HG03060 (cell line): ENCODE measurements around the gene SMIM17.

Source experiments
- ATAC-seq: cut with Tn5 transposase; IDR thresholded peaks from one replicate; pipeline ENCODE4 v1.9.1; 2021; ENCODE audit warnings: low read depth, moderate number of reproducible peaks; ENCODE audit not compliant: unreplicated experiment

SMIM17 gene

DNA sequence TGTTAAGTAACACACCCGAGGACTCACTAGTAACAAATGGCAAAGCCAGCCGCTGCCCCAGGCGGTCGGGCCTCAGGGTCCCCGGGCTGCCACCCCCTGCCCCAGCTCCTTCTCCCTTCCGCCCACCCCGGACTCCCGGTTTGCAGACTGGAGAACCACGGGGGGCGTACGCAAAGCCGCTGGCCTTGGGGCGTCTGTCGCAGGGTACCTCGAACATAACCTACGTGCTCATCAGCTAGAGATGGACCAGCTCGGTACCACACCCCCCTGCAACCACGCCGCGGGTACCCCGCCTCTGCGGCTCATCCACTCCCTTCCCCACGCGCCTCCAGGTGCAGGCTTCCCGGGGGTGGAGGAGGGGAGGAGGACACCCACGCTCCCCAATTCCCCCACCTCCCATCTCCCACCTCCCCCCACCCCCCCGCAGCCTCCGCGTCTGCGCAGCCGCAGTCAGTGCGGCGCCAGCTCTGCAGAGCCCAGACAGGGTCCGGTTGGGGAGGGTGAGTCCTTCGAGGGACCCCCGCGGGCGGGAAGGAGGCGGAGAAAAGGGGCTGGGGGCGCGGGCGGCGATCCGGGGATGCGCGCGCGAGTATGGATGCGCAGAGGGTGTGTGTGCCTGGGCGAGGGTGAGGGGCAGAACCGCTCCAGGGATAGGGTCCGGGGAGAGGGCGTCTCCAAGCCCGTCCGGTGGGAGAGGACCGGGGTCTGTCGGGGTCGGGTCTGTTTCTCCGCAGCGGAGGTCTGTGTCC is at the start of gene SMIM17:
TSS of gene SMIM17 (plus strand) at position 449 of the 749 bp plus-strand sequence. CDS start 2,509 bp downstream, outside the sequence.
- ATAC-seq: no peak

DNA sequence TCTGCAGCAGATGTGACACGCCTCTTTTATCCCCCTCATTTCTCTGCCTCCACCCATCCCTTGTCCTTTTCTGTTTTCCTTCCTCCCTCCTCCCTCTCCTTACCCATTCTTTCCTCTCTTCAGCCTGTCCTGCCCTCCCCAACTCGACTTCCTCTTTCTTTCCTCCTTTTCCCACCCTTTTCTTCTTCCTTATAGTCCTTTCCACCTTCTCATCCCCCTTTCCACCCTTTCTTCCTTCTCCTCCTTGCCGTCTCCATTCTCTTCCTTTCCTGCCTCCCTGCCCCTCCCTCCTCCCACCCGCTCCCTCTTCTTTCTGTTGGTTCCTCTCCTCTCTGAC is 48.5 kb upstream of the SMIM17 start:
- no peak for ATAC-seq

DNA sequence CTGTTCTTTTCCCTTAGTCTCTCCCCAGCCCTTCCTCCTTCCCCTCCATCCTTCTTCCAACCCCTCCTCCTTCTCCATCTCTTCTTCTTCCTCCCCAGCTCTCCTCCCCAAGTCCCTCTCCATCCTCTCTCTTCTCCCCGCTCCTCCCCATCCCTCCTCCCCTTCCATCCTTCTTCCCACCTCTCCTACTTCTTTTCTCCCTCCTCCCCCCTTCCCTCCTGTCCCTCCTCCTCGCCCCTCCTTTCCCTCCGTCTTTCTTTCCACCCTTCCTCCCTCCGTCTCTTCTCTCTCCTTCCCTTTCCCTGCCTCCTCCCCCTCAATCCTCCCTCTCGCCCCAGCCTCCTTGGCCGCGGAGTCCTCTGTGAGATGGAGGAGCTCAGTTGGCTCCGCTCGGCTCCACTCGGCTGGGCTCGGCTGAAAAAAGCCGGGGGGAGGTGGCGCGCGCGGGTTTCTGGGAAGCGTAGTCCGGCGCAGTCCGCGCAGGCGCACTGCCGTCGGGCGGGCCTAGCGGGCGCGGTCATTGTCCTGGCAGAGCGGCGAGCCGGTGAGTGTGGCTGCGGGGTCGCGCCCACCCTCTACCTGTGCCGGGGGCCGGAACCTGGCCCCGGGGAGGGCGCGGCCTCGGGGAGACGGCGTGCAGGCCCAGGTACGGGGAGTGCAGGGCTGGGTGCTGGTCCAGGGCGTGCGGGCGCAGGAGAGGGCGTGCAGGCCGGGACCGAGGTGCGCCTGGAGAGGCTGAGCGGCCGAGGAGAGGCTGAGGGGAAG is 48.0 kb upstream of the SMIM17 start, which contains the start of gene ZNF71:
TSS of gene ZNF71 (plus strand) at position 520 of the 765 bp plus-strand sequence. CDS start 6,257 bp downstream, outside the sequence.
- ATAC-seq: no peak

DNA sequence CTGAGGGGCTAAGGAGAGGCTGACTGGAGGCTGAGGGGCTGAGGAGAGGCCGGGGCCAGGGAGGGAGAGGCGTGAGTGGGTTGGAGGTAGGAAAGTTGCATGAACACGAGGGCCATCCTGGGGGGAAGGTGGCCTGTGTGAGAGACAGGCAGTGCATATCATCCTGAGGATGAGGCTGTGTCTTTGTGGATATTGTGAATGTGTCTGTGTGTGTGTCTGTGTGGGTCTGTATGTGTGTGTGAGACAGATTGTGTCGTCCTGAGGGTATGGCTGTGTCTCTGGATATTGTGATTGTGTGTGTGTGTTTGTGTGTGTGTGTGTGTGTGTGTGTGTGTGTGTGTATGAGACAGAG is 47.4 kb upstream of the SMIM17 start:
- no peak for ATAC-seq

DNA sequence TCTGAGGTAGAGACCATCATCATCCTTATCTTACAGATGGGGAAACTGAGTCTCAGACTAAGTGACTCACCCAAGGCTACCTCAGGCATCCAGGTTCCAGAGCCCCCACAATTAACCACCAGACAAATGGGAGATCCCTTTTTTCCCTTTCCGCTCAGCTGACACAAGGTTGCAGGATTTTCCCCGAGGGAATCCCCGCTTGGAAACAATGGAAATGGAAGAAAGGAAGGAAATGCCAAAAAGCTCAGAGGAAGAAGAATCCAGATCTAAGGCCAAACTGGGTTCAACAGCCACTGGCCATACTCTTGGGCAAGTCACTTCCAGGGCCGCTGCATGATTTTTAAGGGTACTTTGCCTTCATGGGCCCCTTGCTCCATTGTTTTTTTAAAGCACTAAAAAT is 46.3 kb upstream of the SMIM17 start:
- no peak for ATAC-seq

DNA sequence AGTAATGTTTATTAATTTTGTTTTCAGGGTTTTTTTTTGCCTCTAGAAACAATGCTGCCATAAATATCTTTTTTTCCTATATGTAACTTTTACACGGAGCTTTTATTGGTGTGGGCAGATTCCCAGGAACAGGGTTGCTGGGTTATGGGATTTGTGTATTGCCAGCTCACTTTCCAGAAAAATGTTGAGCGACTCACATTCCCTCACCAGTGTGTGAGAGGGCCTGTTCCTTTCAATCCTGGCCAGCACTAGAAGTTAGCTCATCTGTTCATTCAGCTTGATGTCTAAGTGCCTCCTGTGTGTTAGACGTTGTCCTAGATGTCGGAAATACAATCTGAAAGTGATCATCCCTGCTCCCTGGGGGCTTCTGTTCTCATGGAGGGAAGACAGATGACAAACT is 45.3 kb upstream of the SMIM17 start:
- no peak for ATAC-seq

DNA sequence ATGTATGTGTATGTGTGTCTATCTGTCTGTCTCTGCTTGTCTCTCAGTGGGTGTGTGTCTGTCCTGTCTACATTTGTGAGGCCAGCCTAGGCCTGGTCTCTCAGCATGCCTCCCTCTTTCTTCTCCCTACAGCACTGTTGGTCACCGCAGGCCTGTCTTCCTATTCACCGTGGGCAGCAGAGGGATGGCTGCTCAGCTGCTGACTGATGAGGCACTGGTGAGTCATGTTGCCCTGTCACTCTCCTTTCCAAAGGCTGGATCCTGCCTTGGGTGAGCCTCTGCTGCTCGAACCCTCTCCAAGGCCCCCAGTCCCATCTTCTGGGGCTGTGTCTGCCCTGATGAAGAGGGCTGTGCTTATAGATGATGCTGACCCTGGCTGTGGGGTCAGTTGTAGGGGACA is 41.6 kb upstream of the SMIM17 start:
- no peak for ATAC-seq

DNA sequence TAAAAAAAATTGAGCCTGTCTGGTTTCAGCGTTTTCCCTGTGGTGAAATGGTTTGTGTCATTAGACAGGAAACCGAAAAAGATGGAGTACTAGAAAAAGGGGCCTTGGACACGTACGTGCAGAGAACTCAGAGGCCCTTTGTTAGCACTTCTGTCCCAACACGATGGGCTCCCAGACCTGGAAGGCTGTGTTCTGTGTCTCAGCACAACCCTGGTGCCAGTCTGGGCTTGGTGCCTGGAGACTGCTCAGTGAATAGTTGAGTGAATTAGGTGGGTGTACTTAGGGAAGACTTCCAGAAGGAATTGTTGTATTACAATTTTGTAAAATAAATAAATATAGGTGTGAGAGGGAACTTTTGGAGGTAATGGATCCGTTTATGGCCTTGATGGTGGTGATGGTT is 39.1 kb upstream of the SMIM17 start:
- no peak for ATAC-seq

DNA sequence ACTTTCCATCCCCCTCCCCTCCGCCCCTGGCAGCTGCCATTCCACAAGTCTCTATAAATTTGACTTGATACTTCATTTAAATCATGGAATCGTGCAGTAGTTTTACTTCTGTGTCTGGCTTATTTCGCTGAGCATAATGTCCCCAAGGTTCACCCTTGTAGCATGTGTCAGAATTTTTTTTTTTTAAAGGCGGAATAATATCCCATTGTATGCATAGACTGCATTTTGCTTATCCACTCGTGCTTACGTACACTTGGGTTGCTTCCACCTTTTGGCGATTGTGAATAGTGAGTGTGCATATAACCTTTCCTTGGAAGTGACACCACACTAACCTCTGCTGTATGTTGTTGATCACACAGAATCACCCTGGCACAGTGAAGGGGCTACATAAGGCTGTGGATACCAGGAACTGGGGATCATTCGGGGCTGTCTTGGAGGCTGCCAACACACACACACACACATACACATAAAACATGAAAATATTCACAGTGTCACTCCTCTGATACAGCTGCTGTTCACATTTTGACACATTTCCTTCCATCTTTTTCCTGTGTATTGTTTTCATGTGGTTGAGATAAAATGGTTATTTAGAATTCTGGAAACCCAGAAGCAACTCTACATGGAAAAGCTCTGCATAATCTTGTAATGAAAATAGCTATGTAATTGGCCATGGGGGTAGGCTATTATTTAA is 34.5 kb upstream of the SMIM17 start:
- ATAC-seq: no peak

DNA sequence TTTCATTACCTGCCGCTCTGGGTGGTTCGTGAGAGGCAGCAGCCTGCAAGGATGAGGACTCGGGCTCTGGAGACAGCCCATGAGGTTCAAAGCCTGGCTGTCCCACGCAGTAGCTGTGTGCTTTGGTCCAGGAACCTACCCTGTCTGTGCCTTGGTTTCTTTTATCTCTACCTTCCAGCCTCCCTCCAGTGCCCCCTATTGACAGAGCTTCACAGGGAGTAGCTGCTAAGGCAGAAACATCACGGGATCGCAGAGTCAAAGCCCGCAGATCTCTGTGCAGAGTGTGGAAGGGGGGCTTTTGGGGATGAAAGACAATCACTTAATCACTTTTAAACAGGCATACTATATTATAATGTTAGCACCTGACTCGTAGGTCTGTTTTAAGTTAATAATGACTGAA is 31.7 kb upstream of the SMIM17 start:
- ATAC-seq: no peak

DNA sequence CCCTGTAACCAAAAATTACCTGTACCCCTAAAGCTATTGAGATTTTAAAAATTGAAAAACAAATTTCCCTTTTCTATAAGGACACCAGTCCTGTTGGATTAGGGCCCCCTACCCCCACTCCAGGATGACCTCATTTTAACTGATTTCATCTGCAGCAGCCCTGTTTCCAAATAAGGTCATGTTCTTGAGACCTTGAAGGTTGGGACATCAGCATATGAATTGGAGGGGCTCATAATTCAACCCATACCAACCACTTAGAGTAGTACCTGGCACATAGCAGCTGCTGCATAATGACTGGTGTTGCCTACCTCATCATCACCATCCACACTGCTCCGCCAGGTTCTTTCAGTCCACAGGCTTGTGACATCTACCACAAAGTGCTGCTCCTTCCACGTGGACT is 30.2 kb upstream of the SMIM17 start:
- ATAC-seq: no peak

DNA sequence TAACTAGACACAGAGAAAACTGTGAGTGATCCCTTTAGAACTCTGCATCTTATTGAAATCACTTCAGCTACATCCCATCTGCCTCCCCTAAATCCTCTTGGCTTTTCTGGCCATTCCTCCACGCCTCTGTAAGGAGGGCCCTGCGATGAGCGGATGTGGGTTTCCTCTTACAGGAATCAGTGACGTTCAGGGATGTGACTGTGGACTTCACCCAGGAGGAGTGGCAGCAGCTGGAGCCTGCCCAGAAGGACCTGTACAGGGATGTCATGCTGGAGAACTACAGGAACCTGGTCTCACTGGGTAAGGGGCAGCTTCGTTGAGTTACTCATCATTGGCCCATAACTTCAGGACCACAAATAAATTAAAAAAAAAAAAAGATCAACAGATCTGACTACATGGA is 29.3 kb upstream of the SMIM17 start:
- ATAC-seq: no peak

DNA sequence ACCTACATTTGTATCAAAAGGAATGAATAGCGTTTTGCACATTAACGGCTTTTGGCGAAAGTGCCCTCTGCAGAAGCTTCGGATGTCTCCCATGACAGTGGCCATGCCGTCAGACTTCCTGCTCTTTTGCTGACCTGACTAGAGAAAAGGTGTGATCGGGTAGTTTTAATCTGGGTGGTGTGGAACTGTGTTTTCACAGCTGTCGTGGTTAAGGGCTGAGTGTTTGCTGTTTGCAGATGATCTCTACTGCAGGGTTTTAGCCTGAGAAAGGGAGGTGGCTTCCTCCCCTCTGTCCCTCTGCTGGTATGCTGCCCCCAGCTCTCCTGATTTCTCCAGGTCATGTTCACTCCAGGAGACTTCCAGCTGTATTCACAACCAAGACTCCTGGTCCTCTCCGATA is 25.4 kb upstream of the SMIM17 start:
- ATAC-seq: no peak

DNA sequence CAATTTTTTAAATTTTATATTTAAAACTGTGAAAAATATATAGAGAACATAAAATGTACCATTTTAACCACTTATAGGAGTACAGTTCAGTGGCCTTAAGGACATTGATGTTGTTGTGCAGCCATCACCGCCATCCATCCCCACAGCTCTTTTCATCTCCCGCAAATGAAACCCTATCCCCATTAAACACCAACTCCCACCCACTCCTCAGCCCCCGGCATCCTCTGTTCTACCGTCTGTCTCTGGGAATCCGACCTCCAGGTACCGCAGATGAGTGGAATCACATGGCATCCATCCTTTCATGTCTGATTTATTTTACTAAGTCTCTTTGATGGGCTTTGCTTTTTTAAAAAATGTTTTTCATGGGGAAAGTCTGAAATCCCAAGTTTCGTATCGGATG is 23.8 kb upstream of the SMIM17 start:
- ATAC-seq: no peak

DNA sequence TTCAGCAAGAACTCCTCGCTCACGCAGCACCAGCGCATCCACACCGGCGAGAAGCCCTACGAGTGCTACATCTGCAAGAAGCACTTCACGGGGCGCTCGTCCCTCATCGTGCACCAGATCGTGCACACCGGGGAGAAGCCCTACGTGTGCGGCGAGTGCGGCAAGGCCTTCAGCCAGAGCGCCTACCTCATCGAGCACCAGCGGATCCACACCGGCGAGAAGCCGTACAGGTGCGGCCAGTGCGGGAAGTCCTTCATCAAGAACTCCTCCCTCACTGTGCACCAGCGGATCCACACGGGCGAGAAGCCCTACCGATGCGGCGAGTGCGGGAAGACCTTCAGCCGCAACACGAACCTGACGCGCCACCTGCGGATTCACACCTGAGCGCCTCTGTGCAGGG is 20.6 kb upstream of the SMIM17 start:
- ATAC-seq: no peak

DNA sequence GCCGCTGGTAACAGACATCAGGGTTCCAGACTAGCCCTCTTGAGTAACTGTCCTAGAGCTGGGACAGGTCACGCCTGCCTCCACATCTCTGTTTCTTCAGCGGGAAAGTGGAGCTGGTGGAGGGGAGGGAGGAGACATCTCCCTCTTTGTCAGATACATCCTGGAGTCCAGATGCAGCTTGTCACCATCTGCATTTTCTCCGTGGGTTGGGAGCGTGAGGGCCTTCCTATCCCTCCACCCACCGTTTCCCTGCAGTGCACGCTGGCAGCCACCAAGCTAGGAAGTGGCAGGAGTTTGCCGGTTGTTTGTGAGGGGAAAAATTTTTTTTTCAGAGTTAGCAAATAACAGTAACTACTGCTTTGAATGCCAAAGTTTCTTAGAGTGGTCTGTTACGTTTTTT is 20.0 kb upstream of the SMIM17 start:
- ATAC-seq: no peak

DNA sequence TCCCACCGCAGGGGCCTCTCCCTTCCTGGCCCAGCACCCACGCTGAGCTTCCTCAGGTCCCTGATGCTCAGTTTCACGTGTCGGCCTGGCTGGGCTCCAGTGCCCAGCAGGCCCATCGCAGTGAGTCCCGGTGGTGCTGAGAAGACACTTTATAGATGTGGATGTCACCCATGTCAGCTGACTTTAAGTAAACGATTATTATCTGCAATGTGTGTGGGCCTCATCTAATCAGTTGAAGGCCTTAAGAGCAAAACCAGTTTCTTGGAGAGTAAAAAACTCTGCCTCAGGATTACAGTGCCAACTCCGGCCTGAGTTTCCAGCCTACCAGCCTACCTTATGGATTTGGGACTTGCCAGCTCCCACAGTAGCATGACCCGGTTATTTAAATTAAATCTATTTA is 17.3 kb upstream of the SMIM17 start:
- ATAC-seq: no peak

DNA sequence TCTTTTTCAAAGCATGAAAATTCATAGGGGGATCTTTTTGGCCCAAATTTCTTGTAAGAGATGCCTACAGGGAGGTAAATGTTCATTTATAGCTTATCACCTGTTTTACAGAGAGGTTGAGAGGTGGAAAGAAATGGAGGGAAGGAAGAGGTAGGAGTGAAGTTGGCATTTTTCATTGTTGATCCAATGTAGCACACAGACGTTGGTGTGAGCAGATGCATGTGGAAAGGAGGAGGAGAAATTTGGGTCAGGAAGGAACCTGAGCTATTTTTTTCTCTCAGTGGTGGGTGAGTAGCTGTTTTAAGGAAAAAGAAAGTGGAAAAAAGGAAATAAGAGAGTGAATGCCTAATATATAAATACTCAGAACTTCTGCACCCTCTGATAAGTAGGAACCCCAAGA is 9.9 kb upstream of the SMIM17 start:
- no peak for ATAC-seq

DNA sequence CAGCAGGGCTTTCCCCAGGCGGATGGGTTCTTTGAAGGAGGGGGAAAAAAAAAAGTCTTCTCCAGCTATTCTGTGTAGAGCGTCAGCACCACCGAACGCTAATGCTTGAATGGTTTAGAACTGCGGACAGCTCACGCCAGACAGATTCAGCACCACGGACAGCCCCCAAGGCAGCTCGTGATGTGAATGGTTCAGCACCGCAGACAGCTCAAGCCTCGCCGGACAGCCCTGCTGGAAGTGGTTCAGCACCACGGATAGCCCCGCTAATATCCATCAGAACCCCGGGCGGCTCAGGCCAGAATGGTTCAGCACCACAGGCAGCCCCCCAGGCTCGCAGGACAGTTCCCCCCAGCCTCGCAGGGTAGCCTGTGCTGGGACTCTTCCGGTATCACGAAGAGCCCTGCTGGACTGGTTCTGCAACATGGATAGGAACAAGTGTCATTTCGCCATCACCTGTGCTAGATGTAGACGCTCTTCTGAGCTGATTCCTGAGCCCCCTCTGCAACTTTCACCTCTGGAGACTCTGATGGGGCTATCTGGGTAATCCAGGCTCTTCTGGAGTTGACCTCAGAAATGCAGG is 4.9 kb upstream of the SMIM17 start:
- no peak for ATAC-seq

DNA sequence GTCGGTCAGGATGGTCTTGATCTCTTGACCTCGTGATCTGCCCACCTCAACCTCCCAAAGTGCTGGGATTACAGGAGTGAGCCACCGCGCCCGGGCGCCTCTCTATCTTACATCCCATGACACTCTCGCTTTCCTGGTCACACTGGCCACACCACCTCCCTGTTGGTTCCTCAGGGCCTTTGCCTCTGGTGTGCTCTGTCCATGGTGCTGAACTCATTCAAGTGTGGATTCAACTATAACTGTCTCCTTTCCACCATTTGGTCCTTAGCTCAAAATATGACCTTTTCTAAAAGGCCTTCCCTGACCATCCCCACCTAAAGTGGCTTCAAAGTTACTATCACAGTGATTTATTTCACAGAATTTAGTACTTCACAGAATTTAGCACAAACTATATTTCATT is 3.7 kb upstream of the SMIM17 start:
- ATAC-seq: no peak

DNA sequence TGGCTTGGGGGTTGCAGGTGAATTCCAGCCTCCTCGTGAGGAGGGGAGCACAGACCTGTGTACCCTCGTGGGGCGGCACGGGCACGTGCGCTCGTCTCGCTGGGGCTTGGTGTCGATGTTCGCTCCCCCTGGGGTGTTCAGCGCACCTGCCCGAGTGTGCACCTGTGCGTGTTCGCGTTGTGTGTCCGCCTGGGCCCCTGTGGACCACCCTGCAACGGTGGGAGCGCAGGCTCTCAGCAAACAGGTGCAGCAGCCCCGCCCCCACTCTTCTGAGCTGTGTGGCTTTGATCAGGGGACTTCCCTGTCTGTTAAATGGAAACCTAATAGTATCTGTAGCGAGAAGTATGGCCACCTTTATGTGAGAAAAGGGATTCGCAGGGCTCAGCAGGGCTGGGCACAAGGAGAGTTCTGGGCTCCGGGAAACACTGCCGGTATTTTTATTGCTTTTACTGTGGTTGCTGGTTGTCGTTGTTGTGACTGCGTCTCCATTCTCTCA is 549 bp downstream of the SMIM17 start:
- ATAC-seq: no peak
